Renal cortex interstitium (tissue), 11 donors: ENCODE data around the gene CDH23. TPM values are rescaled to one million over a fixed set of nuclear protein-coding genes. Genes with fewer than 3 reads are reported as not detected.

Experiments used
- DNase-seq, 11 donors: peaks; one replicate each; pipeline ENCODE4 v3.0.0-alpha.2; 2013; ENCODE audit warnings: low read depth in 9 of 11, low spot score in 4 of 11; ENCODE audit errors: extremely low read depth in 1 of 11
- polyA plus RNA-seq, 3 donors: library from polyadenylated mRNA; unstranded; fragments of 120-200 nt; gene quantifications; one replicate each; pipeline ENCODE4 v1.2.1, GENCODE V29; 2013; ENCODE audit not compliant: insufficient read length in 3 of 3

The CDH23 gene
- polyA plus RNA-seq, 3 donors, result 0.78 to 2.1 (median 1.0) TPM

DNA sequence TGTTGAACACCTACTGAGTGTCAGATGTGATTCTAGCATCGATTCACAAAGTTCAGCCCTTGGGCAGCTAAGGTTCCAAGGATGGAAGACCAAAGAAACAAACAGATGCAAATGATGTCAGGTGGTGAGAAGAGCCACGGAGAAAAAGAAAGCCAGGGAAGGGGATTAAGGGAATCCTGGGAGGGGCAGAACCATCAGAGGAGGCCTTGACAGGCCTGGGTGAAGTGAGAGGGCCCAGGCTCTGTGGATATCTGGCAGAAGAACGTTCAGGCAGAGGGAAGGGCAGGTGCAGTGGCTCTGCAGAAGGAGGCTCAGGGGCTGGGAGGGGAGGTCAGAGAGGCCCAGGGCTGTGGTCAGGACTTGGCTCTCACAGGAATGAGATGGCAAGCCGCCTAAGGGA is 232.4 kb downstream of the CDH23 start:
- no peak for DNase-seq

DNA sequence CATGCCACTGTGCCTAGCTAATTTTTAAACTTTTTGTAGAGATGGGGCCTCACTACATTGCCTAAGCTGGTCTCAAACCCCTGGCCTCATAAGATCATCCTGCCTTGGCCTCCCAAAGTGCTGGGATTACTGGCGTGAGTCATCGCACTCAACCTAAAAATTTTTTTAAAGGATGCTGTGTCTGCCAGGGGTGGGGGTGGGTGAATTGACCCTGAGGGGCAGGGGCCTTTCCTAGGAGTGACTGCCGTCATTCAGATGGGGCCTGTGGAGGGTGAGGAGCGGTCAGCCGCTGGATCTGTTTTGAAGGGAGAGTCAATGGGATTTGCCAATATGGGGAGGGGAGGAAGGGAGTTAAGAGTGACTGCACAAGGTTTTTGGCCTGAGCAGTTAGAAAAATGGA is 233.4 kb downstream of the CDH23 start:
- no peak for DNase-seq

DNA sequence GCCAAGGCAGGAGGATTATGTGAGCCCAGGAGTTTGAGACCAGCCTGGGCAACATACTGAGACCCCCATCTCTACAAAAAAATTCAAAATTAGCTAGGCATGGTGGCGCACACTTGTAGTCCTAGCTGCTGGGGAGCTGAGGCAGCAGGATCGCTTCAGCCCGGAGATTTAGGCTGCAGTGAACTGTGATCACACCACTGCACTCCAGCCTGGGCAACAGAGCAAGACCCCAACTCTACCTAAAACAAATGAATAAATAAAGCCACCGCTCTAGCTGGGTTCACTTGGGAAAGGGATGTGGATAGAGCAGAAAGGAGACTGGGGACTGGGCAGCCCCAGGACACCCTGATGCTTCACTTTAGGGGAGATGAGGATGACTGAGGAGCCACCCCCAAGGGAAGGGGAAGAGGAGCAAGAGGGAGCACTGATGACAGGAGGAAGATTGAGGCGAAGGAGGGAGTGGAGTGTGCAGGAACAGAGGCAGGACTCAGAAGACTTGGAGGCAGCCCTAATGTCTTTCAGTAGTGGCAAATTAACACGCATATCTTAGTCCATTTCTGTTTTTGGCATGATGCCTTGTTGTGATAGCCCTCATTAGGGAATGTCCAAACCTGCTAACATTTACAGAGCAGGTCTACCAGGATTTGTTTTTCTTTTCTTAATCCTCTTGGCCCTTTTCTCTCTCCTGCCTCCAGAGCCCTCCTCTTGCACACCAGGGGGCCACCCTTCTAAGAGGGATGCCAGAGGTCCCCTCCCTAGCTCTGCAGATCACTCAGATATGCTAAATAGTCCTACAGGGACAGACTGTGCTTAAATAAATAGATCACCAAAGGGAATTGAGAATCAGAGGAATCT is 234.5 kb downstream of the CDH23 start:
- DNase-seq, result no peak

DNA sequence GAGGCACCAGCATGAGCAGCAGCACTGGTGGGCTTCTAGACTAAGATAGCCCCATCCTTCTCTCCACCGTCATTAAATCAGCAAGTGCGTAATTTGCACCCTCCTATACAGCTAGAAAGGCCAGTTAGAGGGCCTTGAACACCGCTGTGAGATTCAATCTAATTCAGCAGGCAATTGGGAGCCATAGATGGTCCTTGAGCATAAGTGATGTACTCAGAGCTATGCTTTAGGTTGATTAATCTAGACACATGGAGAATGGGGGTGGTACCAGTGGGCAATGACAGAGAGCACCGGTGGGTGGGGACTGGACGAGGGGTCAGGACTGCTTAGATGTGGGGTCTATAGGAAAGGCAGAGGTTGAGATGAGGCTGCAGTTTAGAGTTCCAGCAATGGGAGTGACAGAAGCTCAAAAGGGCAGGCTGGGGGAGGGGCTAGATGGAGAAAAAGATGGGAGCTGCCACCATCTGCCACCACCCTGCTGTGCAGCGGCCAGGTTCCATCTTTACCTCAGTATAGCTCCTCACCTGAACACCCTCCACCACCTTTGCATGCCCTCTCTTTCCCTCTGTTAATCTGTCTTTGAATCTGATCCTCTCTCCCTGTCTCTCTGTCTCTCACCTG is 235.6 kb downstream of the CDH23 start:
- DNase-seq, result no peak

DNA sequence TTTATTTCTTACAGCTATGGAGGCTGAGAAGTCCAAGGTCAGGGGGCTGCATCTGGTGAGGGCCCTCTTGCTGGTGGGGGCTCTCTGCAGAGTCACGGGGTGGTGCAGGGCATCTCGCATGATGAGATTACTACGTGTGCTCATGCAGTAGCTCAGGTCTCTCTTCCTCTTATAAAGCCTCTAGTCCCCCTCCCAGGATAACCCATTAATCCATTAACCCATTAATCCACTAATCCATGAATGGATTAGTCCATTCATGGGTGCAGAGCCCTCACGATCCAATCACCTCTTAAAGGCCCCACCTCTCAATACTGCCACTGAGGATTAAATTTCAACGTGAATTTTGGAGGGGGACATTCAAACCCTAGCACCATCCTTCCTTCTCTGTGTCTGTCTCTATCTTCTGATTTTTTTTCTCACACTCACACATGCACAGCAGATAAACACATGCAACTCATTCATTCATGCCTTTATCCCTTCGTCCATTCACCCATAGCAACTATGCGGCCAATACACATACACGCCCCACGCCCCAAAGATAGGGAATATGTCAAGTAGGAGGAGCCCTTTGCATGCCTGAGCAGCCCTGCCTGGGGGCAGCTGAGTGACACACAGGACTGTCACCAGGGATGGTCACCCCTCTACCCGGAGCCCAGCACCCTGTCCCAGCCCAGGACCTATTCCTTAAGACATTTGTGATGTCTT is 236.3 kb downstream of the CDH23 start:
- DNase-seq, result no peak

DNA sequence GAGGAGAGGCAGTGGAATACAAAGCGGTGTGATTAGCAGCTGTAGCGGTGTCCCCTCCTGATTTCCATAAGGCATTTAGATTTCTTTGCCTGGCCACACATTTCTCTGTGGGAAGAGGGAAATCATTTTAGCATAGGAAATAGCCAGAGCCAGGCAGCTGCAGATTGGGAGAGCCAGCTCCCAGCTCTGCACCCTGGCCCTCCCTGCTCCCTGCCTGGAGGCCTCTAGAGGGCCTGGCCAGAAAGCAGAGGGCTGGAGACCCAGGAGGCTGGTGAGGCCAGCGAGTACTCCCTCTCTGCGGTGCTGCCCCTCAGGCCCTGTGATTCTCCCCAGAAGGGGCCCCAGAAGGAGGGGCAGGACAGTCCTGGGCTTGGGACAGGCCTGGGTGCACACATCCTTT is 237.2 kb downstream of the CDH23 start:
- DNase-seq, result no peak

DNA sequence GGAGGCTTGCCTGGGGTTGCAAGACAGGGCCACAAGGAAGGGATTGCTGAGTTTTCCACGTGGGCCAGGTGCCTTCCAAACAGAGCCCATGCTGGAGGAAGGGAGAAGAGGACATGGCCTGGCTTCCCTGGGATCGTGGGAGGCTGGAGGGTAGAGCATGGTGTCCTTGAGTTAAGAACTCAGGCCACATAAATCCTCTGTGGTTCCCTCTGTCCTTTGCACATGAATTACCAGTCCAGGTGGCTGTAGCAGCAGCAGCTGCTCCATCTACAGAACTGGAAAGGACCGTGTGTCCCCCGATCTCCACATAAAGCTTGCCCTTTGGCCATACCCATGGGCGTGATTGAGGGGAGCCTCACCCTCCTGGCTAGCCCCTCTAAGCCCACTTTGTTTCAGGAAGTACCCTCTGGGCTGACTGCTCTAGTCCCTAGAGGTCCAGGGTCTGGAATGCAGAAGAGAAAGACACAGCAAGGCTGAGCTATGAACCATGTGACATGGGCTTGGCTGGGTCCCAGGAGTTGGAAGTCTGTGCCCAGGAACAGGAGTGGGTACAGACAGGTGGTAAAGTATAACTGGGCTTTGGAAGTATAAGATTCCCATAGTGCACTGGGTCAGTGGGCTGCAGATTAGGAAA is 237.9 kb downstream of the CDH23 start:
- no peak for DNase-seq

DNA sequence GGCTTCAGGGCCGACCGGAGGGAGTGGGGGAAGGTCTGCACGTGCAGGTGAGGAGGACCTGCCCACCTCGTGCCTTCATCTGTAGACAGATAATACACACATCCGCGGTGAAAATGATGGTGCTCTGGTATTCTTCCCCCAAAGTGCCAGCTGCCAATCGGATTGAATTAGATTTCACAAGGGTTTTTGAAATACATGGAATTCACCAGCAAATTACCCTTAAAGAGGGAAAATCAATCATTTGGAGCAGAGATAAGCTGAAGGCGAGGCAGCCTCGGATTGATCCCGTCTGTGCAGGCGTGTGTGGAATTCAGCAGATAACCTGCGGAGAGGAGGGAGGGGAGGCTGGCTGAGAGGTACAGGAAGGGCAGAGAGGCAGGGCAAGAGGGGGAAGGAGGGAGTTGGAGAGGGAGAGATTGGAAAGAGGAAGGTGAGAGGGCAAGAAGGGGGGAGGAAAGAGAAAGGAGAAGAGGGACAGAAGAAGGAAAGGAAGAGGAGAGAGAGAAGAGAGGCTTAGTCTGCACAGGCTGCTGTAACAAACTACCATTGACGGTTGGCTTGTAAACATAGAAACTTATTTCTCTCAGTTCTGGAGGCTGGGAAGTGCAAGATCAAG is 238.6 kb downstream of the CDH23 start:
- no peak for DNase-seq

DNA sequence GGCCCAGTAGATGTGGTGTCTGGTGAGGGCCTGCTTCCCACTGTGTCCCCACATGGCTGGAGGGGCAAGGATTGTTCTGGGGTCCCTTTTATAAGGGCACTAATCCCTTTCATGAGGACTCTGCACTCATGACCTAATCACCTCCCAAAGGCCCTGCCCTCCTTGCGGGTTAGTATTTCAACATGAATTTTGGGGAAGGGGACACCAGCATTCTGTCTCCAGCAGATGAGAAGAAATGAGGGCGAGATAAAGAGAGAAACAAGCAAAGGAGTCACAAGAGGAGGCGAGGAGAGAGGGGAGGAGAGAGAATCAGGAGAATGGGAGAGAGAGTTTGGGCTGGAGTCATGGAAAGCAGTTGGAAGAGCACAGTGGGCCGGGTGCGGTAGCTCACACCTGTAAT is 239.1 kb downstream of the CDH23 start:
- DNase-seq, result no peak

DNA sequence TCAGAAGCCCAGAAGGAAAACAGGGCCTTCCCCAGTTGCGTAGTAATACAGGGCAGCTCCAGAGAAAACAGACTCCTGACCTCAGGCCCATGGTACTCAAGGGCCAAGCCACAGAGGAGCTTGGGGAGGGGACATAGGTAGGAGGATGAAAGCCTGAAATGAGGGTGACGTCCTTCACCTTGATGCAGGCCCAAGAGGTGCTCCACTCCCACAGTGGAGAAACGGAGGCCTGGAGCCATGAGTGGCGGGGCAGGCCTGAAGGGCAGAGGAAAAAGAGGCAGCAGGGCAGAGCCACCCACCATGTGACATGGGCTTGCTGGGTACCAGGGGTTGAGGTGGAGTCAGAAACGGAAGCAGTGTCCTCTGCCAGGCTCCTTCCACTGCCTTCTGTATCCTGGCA is 239.9 kb downstream of the CDH23 start:
- DNase-seq, result no peak

DNA sequence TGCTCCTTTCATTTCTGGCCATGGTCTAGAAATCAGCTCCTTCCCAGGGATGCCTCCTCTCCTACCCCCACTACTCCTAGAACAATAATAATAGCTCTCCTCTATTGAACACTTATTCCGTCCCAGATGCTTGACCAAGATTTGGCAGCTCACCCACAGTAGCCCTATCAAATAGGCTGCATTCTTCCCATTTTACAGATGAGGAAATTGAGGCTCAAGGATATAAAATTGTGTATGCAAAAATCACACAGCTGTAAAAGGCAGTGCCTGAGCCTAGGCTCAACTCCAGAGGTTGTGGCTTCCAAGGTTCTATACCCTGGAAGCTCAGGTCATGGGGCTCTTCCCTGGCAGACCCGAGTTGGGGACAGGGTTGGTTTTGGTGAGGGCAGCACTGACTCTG is 240.6 kb downstream of the CDH23 start:
- DNase-seq, result no peak

DNA sequence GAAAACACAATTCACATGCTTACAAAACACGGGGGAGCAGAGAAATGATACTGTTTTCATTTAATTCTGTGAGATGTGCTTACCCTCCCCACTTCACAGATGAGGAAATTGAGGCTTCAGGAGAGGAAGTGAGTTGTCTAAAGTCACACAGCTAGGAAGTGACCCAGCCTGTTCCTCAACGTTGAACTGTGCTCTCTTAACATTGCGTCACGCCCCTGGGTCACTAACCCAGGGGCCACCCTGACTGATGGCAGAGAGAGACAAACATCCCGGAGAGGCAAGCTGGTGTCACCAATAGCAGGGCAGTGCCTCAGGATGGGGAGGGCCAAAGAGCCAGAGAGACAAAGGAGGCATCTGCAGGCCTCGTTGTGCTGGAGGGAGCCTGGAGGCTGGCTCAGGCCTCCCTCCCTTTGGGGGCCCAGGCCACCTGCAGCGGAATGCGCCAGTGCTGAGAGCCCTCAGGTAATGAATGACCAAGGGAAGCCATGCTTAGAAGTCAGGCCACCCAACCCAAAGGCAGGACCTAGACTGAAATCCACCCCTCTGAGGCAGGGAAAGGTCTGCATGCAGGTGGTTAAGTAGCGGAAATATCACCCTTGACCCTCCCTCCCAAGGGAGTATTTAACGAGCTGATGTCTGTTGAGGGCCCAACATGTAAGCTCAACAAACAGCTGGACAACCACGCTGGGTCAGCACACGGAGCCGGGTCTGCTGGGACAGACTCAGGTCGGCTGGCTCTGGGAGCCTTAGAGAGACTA is 241.5 kb downstream of the CDH23 start:
- DNase-seq, result peak in 8 of 11 donors; percentile 20 to 65 (median 46)

DNA sequence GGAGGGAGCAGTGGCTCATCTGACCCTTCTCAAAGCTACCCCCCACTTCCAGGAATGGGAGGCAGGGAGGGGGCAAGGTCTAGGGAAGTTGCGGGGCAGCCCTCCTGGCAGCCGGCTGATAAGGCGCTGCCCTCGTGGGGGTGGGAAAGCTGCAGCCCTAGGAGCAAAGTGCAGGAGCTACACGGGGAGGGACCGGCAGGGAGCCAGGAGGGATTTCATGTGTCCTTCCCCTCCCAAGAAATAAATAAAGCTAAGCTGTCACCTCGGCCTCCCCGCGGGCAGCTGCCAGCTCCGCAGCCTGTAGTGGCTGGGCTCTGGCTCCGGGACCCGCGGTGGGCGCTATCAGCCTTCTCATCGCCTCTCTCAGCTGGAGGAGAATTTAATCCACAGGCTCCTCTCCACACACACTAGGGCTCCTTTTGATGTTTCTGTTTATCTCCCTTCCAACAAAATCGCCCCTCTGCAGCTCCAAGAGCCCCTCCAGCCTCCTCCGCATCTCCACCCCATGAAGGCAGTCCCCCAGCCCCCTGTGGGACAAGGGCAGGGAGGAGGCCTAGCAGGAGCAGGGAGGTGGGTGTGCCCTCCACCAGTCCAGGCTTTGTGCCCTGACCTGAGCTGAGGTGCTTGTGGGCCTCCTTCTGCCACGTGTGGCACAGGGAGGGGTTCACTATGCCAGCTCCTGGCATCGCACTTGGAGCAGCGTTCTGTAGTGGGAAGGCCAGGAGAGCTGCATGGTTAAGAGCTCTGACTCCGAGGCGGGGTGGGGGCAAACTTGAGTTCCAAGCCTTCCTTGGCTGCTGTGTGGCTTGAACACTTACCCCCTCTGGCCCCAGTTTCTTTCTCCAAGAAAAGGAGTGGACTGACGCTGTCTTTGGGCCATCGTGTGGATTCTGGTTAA is 242.4 kb downstream of the CDH23 start:
- DNase-seq, result peak in 4 of 11 donors; percentile 28 to 39 (median 36)

DNA sequence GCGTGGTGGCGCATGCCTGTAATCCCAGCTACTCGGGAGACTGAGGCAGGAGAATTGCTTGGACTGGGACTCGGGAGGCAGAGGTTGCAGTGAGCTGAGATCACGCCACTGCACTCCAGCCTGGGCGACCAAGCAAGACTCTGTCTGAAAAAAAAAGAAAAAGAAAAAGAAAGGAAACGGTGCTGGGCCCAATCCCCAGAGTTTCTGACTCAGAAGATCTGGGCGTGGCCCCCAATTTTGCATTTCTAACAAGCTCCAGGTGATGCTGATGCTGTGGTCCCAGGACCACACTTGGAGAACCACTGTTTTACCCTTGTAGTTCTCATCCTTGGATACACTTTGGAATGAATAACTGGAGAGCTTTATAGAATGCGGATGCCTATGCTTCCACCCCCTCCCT is 243.9 kb downstream of the CDH23 start:
- DNase-seq, result no peak

DNA sequence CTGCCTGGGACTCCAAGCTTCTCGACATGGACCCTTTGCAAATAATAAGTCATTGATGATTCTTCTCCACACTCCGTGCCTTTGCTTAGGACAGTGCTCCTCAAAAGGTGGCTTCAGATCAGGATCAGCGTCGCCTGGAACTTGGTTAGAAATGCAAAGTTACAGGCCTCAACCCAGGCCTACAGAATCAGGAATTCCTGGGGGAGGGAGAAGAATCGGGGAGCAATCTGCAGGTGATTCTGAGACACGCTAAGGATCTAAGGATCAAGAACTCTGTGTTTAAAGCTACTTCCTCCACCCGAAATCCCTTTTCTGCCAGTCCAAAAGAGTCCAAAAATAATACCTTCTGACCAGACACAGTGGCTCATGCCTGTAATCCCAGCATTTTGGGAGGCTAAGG is 244.7 kb downstream of the CDH23 start:
- DNase-seq, result no peak

DNA sequence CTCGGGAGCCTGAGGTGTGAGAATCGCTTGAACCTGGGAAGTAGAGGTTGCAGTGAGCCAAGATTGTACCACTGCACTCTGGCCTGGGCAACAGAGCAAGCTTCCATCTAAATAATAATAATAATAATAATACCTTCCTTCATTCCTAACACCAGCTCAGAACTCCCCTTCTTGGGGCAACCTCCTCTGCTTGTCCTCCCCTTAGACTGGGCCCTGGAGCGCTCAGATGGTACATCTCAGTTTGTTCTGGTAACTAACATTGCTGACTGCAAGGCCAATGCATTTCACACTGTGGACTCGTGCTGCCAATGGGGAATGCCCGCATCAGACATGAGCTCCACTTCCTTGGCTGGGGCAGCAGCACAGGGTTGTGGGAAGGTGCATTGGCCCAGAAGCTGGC is 245.3 kb downstream of the CDH23 start:
- DNase-seq, result no peak

DNA sequence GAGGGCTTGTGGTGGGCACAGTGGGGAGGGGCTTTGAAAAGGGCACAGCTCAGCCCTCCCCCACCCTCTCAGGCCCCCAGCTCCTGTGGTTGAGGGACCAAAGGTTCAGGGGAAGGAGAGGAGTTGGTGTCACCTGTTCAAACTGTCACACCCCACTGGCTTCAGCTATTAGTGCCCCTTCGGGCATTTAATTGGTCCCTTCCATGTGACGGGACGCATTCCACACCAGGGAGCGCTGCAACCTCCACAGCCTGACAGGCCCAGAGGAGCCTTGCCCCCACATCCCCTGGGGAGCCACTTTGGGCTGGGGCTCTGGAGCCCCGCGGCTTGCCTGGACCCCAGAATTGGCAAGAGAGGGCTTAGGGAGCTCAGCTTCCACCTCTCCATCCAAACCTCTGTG is 247.2 kb downstream of the CDH23 start:
- peak in 3 of 11 donors; percentile 38 to 60 (median 60) for DNase-seq
